ENCODE results near the gene MLF2. TPM values are rescaled to one million over a fixed set of nuclear protein-coding genes. Genes with fewer than 3 reads are reported as not detected.

MLF2 gene
- total RNA-seq, 4 donors from 2014 or later = 103 to 205 (median 133) TPM

- no peak for DNase-seq (ENCODE audit: low spot score in 2 of 2)
- Histone ChIP-seq H3K36me3 (no peaks in the 10 kb centered on the region), H3K27me3 (no peaks in the 10 kb centered on the region), H3K9me3 (no peaks in the 10 kb centered on the region), H3K4me1 (peaks cover 0 to 17% (median 4%) of the 10 kb centered on the region in 4 donors), H3K27ac (no peak overlapping the region), H3K4me3 (no peak overlapping the region)
- TF ChIP-seq CTCF (IDR thresholded peaks at IDR 0.05) = no peak
- no peak for TF ChIP-seq POLR2A (IDR thresholded peaks at IDR 0.05)
- TF ChIP-seq EP300 (IDR thresholded peaks at IDR 0.05) = no peak
- 49 to 53% methylated on average over 6 of the region's 6 CpGs for WGBS, 2 donors
These were observed 29.2 kb upstream of the MLF2 start for GRCh38 chr12:6782119-6782518.

- no peak overlapping the region for H3K27ac ChIP-seq
- no peaks in the 10 kb centered on the region for H3K9me3 ChIP-seq
- H3K4me1 ChIP-seq = peaks cover 0 to 17% (median 4%) of the 10 kb centered on the region in 4 donors
- 62 to 79% methylated on average over 6 of the region's 6 CpGs for WGBS, 2 donors
- no peak for DNase-seq (ENCODE audit: low spot score in 2 of 2)
- H3K27me3 ChIP-seq = no peaks in the 10 kb centered on the region
- H3K36me3 ChIP-seq = peaks cover 0 to 1% (median 0%) of the 10 kb centered on the region in 3 donors
- TF ChIP-seq POLR2A (IDR thresholded peaks at IDR 0.05) = no peak
- H3K4me3 ChIP-seq = no peak overlapping the region
These were observed 27.6 kb upstream of the MLF2 start for GRCh38 chr12:6780573-6780972.

- 84 to 92% methylated on average over 5 to 6 of the region's 6 CpGs for WGBS, 2 donors
- Histone ChIP-seq H3K4me3 (no peak overlapping the region), H3K27me3 (no peaks in the 10 kb centered on the region), H3K4me1 (peaks cover 0 to 17% (median 4%) of the 10 kb centered on the region in 4 donors), H3K36me3 (peaks cover 0 to 8% (median 0%) of the 10 kb centered on the region in 3 donors), H3K9me3 (no peaks in the 10 kb centered on the region), H3K27ac (peak overlapping the region in 1 of 4 donors; percentile 70)
- TF ChIP-seq EP300 (IDR thresholded peaks at IDR 0.05) = no peak
- no peak for TF ChIP-seq POLR2A (IDR thresholded peaks at IDR 0.05)
- TF ChIP-seq CTCF (IDR thresholded peaks at IDR 0.05) = no peak
- no peak for DNase-seq (ENCODE audit: low spot score in 2 of 2)
These were observed 26.9 kb upstream of the MLF2 start for GRCh38 chr12:6779708-6780432.

GRCh38 chr12:6778574-6779550 lies 25.9 kb upstream of the MLF2 start:
- WGBS, 2 donors = 4 to 5% methylated on average over 32 to 33 of the region's 35 CpGs
- DNase-seq (ENCODE audit: low spot score in 2 of 2) = peak; percentile 91 to 97
- H3K9me3 ChIP-seq = no peaks in the 10 kb centered on the region
- H3K4me3 ChIP-seq = peak overlapping the region; percentile 24 to 45 (median 38)
- H3K27ac ChIP-seq = peak overlapping the region; percentile 50 to 70 (median 54)
- peaks cover 0 to 20% (median 4%) of the 10 kb centered on the region in 4 donors for H3K4me1 ChIP-seq
- peak in 1 of 2 donors; percentile 14 for TF ChIP-seq POLR2A (IDR thresholded peaks at IDR 0.05)
- TF ChIP-seq EP300 (IDR thresholded peaks at IDR 0.05) = peak; percentile 70 to 80
- TF ChIP-seq CTCF (IDR thresholded peaks at IDR 0.05) = peak; percentile 92 to 99 (median 96)
- peaks cover 0 to 13% (median 0%) of the 10 kb centered on the region in 3 donors for H3K36me3 ChIP-seq
- no peaks in the 10 kb centered on the region for H3K27me3 ChIP-seq

GRCh38 chr12:6778217-6778573 lies 25.3 kb upstream of the MLF2 start:
- Histone ChIP-seq H3K4me3 (peak overlapping the region; percentile 24 to 45 (median 38)), H3K4me1 (peaks cover 0 to 27% (median 7%) of the 10 kb centered on the region in 4 donors), H3K36me3 (peaks cover 0 to 13% (median 0%) of the 10 kb centered on the region in 3 donors), H3K27ac (peak overlapping the region; percentile 50 to 70 (median 54)), H3K9me3 (no peaks in the 10 kb centered on the region), H3K27me3 (no peaks in the 10 kb centered on the region)
- WGBS, 2 donors = 24 to 40% methylated on average over 14 of the region's 14 CpGs
- no peak for TF ChIP-seq POLR2A (IDR thresholded peaks at IDR 0.05)
- TF ChIP-seq CTCF (IDR thresholded peaks at IDR 0.05) = no peak
- TF ChIP-seq EP300 (IDR thresholded peaks at IDR 0.05) = no peak
- no peak for DNase-seq (ENCODE audit: low spot score in 2 of 2)

Data from tibial nerve (tissue), 4 donors.